Stomach (tissue), 4 donors: ENCODE measurements around the gene SYNJ1.

Experiments used
- POLR2A ChIP-seq, 4 donors: fragments of 450-650 bp; IDR thresholded peaks; one replicate each; pipeline ENCODE4 v1.6.1; 2016; ENCODE audit warnings: antibody characterized with exemption in 4 of 4, control low read depth in 2 of 4, mild to moderate bottlenecking in 1 of 4, moderate library complexity in 1 of 4
- TF ChIP-seq, protein P1 (sequence below), 7 experiments: fragments of 450-650 bp in 4 of 7; fragments of 200-600 bp in 3 of 7; sonication (generic) in 3 of 7; IDR thresholded peaks; one replicate each; pipeline ENCODE4 v1.5.1; 2016 to 2019; ENCODE audit warnings: antibody characterized with exemption in 7 of 7, control low read depth in 2 of 7, mild to moderate bottlenecking in 1 of 7

DNA sequence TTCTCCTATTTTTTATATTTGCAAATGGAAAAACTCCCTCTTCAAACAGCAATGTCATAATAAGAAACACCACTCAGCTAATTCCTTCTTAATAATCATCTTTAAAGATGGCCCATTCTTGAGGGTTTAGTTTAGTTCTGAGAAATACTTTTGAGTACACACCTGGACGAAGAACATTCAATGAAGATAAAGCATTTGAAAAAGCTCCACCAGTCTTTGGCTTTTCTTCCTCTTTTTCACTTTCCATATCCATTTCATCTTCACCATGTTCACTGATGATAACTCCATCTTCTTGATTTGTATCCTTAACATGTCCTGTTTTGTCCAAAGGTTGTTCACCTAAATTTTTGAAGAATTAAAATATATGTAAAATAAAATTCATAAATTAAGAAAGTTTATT is 36.4 kb upstream of the SYNJ1 start:
- TF ChIP-seq, protein P1, sequence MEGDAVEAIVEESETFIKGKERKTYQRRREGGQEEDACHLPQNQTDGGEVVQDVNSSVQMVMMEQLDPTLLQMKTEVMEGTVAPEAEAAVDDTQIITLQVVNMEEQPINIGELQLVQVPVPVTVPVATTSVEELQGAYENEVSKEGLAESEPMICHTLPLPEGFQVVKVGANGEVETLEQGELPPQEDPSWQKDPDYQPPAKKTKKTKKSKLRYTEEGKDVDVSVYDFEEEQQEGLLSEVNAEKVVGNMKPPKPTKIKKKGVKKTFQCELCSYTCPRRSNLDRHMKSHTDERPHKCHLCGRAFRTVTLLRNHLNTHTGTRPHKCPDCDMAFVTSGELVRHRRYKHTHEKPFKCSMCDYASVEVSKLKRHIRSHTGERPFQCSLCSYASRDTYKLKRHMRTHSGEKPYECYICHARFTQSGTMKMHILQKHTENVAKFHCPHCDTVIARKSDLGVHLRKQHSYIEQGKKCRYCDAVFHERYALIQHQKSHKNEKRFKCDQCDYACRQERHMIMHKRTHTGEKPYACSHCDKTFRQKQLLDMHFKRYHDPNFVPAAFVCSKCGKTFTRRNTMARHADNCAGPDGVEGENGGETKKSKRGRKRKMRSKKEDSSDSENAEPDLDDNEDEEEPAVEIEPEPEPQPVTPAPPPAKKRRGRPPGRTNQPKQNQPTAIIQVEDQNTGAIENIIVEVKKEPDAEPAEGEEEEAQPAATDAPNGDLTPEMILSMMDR (IDR thresholded peaks at IDR 0.05) = no peak
- TF ChIP-seq POLR2A (IDR thresholded peaks at IDR 0.05) = no peak
